ENCODE data around the gene TMEM37. TPM values are rescaled to one million over a fixed set of nuclear protein-coding genes. Genes with fewer than 3 reads are reported as not detected.

Gene TMEM37
- total and polyA plus RNA-seq, 2 of the 8 experiments (the other 6 are each of a cell fraction or from before 2014, with no cell fraction given) = 11.0 to 16.2 TPM

DNA sequence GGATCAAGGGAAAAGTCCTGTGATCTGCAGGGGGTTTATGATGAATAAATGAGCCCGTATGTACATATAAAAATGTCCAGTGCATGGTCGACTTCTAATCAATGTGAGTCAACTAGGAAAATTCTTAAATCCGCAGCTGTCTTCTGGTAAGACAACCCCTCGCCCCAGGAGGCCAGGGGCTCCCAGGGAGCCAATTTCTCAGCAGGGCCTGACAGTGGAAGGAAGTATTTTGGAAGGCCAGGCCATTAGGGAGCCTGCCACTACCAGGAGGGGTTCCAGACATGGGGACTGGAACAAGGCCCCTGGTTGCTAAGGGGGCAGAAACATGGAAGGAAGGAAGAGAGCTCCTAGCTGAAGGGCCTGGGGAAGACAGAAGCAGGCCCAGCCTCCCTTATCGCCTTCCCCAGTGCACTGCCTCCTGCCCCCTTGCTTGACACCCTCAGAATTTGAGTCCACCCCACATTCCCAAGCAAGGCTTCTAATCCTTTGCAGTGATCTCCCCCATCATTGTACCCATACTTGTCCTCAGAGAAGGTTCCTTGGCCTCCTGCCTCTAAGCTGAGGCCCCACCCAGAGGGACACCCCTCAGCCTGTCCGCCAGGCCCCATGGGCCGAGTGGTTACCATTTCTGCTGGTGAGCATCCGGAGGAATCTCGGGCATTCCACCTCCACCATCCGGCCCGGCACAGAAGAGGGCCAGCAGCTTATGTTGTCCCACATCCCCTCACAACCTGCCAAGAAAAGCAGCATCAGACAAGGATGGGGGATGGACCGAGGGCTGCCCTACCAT, 46.7 kb downstream of the TMEM37 start:
- no peak overlapping the region for H3K23ac ChIP-seq (ENCODE audit: insufficient read length)
- 90% methylated on average over 12 of the region's 12 CpGs; no CpG with 5 or more reads in 1 of the 2 experiments for WGBS, 2 experiments (ENCODE audit: extremely low coverage in 1 of 2, insufficient coverage in 1 of 2, insufficient read length in 1 of 2, insufficient replicate concordance in 2 of 2, low coverage in 1 of 2, low lambda C conversion rate in 2 of 2, missing lambda C conversion rate in 1 of 2)
- POLR2A ChIA-PET (ENCODE audit: partially characterized antibody) = no interaction called here
- H2BK20ac ChIP-seq (ENCODE audit: low read length) = peak overlapping the region; percentile 72; the same call in 1 of the 2 replicates
- no peak overlapping the region for H2BK12ac ChIP-seq (ENCODE audit: low read depth, low read length)
- H3K56ac ChIP-seq (replicated peaks; ENCODE audit: insufficient read length, low read depth, low read length) = no peak overlapping the region
- H4K91ac ChIP-seq (replicated peaks; ENCODE audit: insufficient read length, low read length) = no peak overlapping the region
- CTCF ChIA-PET (ENCODE audit: partially characterized antibody) = interaction anchor here (0.8 to 16.2 kb wide), 16 partner anchors 8 to 598 kb away, joined by 3 to 411 read pairs (median 5); no protein-coding TSS in a partner anchor
- H3K9ac ChIP-seq (replicated peaks in 1 of 4; ENCODE audit: extremely low read depth in 1 of 4, low read depth in 3 of 4, low read length in 3 of 4) = no peak overlapping the region
- H2BK5ac ChIP-seq (ENCODE audit: low read depth, low read length) = no peak overlapping the region
- H3K79me2 ChIP-seq (ENCODE audit: control insufficient read depth in 1 of 2, insufficient read depth in 2 of 2, low read length in 2 of 2) = no peaks in the 10 kb centered on the region
- peaks cover 0 to 19% (median 10%) of the 10 kb centered on the region in 4 experiments; a peak in 5 of 7 replicates for H3K4me1 ChIP-seq (replicated peaks in 1 of 4; ENCODE audit: control insufficient read depth in 3 of 4, insufficient read depth in 4 of 4, low read length in 3 of 4)
- no peaks in the 10 kb centered on the region for H3K9me3 ChIP-seq (ENCODE audit: insufficient read depth in 2 of 2, low read depth in 1 of 2, low read length in 1 of 2)
- no peaks in the 10 kb centered on the region; a peak in 1 of 7 replicates for H3K27me3 ChIP-seq (replicated peaks in 1 of 4; ENCODE audit: control insufficient read depth in 3 of 4, extremely low read depth in 1 of 4, insufficient read depth in 3 of 4, low read length in 3 of 4)
- no peak for TF ChIP-seq EGR1 (IDR thresholded peaks at IDR 0.05; ENCODE audit: borderline replicate concordance, low read depth, low read length)
- TF ChIP-seq POLR2AphosphoS5 (IDR thresholded peaks at IDR 0.05; ENCODE audit: low read depth, low read length) = no peak
- no peak for TF ChIP-seq SRF (IDR thresholded peaks at IDR 0.05; ENCODE audit: low read depth, low read length)
- no peak for TF ChIP-seq SP4 (IDR thresholded peaks at IDR 0.05; ENCODE audit: low read length)
- TF ChIP-seq, protein P1, sequence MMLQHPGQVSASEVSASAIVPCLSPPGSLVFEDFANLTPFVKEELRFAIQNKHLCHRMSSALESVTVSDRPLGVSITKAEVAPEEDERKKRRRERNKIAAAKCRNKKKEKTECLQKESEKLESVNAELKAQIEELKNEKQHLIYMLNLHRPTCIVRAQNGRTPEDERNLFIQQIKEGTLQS (IDR thresholded peaks at IDR 0.05; ENCODE audit: insufficient read depth, low read depth, low read length) = no peak
- no peak for TF ChIP-seq JUN (IDR thresholded peaks at IDR 0.05; ENCODE audit: low read depth, low read length)
- no peak for TF ChIP-seq SUZ12 (IDR thresholded peaks at IDR 0.05; ENCODE audit: low read length)
- no peak for TF ChIP-seq TBP (IDR thresholded peaks at IDR 0.05; ENCODE audit: low read depth, low read length)
- no peak for TF ChIP-seq TAF1 (IDR thresholded peaks at IDR 0.05; ENCODE audit: low read depth, low read length)
- peak in 1 of 2 experiments; percentile 35 for DNase-seq (ENCODE audit: low read depth in 1 of 2, low spot score in 2 of 2)
- no peak overlapping the region for H2BK15ac ChIP-seq (ENCODE audit: low read length)
- no peak overlapping the region for H2AFZ ChIP-seq (ENCODE audit: low read length)
- no peaks in the 10 kb centered on the region for H3K79me1 ChIP-seq (ENCODE audit: low read depth, low read length)
- no peak overlapping the region for H3K14ac ChIP-seq (ENCODE audit: insufficient read length)
- no peak overlapping the region for H3K4ac ChIP-seq (replicated peaks; ENCODE audit: insufficient read length, low read depth, low read length)
- FAIRE-seq = no peak
- no peaks in the 10 kb centered on the region for H3K36me3 ChIP-seq (ENCODE audit: control insufficient read depth in 2 of 4, insufficient read depth in 4 of 4, low read length in 3 of 4)
- H4K5ac ChIP-seq (ENCODE audit: insufficient read length, low read depth, low read length) = no peak overlapping the region
- no peak overlapping the region for H3K18ac ChIP-seq (ENCODE audit: extremely low read depth, low read length)
- no peak overlapping the region for H3K27ac ChIP-seq (ENCODE audit: low read depth, low read length)
- no peak overlapping the region; the same call in 1 of the 2 replicates for H4K8ac ChIP-seq (ENCODE audit: extremely low read depth, insufficient read depth, low read length)
- H2AK5ac ChIP-seq (ENCODE audit: low read depth, low read length) = no peak overlapping the region
- no peaks in the 10 kb centered on the region for H3K23me2 ChIP-seq (ENCODE audit: low read depth, low read length)
- no peak overlapping the region for H2BK120ac ChIP-seq (replicated peaks; ENCODE audit: low read depth, low read length)
- H4K20me1 ChIP-seq (replicated peaks in 1 of 2; ENCODE audit: control insufficient read depth in 1 of 2, insufficient read depth in 2 of 2, low read length in 2 of 2) = no peaks in the 10 kb centered on the region
- no peak overlapping the region for H3K4me3 ChIP-seq (ENCODE audit: extremely low read depth in 1 of 4, insufficient read depth in 2 of 4, low read depth in 3 of 4, low read length in 4 of 4)
- no peak overlapping the region for H3K4me2 ChIP-seq (ENCODE audit: insufficient read depth in 1 of 2, low read depth in 2 of 2, low read length in 2 of 2)
